IMR-90 (cell line): ENCODE data around the gene HSD17B8. TPM values are rescaled to one million over a fixed set of nuclear protein-coding genes. Genes with fewer than 3 reads are reported as not detected.

Source experiments
- ATAC-seq: fragments of 200-7000 bp; cut with Tn5 transposase; 2 replicates; pipeline ENCODE4 v1.9.1; 2020; ENCODE audit warnings: low read depth, mild to moderate bottlenecking, moderate library complexity
- Bru-seq: library from RNA; stranded (reverse); fragments of 400-500 nt; gene quantifications from one replicate; lab custom pipeline; 2021; lab: Mats Ljungman, UMichigan
- BruChase-seq, 2 experiments: library from RNA; stranded (reverse); fragments of 400-500 nt; gene quantifications; one replicate each; lab custom pipeline; 2021; lab: Mats Ljungman, UMichigan
- BruUV-seq: library from RNA; stranded (reverse); fragments of 400-500 nt; replicated peaks from 2 replicates; lab custom pipeline; 2021; lab: Mats Ljungman, UMichigan
- CTCF ChIA-PET: fragments of 300-600 bp; formaldehyde crosslinking; extraction: SDS; loops from one replicate; lab custom pipeline; 2021; ENCODE audit warnings: antibody characterized with exemption; lab: Yijun Ruan, JAX
- POLR2A ChIA-PET: fragments of 300-600 bp; sonication (Branson Sonifier 250); formaldehyde crosslinking; loops from one replicate; lab custom pipeline; 2022; ENCODE audit warnings: antibody characterized with exemption; ENCODE audit not compliant: unreplicated experiment; lab: Charles Lee
- DNase-seq: peaks from one replicate; pipeline ENCODE4 v3.0.0; 2013
- H2AFZ ChIP-seq: replicated peaks from 2 replicates; pipeline ENCODE3; 2013; ENCODE audit warnings: low read length, mild to moderate bottlenecking; ENCODE audit not compliant: poor library complexity
- H2AK5ac ChIP-seq: 2 replicates; pipeline ENCODE4 v1.6.1; 2013; ENCODE audit warnings: low read depth, low read length, inconsistent platforms
- H2AK9ac ChIP-seq: replicated peaks from 2 replicates; pipeline ENCODE3; 2013; ENCODE audit warnings: mild to moderate bottlenecking, low read depth, low read length, moderate library complexity; ENCODE audit not compliant: poor library complexity
- H2BK120ac ChIP-seq: 2 replicates; pipeline ENCODE4 v1.6.1; 2013; ENCODE audit warnings: low read depth, low read length, inconsistent platforms
- H2BK15ac ChIP-seq: 3 replicates; pipeline ENCODE4 v1.6.1; 2013; ENCODE audit warnings: low read depth, low read length, inconsistent platforms
- H2BK20ac ChIP-seq: 2 replicates; pipeline ENCODE4 v1.6.1; 2013; ENCODE audit warnings: low read depth, mild to moderate bottlenecking, inconsistent platforms, low read length, moderate library complexity
- H2BK5ac ChIP-seq: 2 replicates; pipeline ENCODE4 v1.6.1; 2013; ENCODE audit warnings: mild to moderate bottlenecking, low read depth, low read length, inconsistent platforms; ENCODE audit not compliant: poor library complexity, severe bottlenecking
- H3K14ac ChIP-seq: replicated peaks from 2 replicates; pipeline ENCODE4 v1.6.1; 2013; ENCODE audit warnings: low read depth, low read length, inconsistent platforms
- H3K18ac ChIP-seq: 2 replicates; pipeline ENCODE4 v1.6.1; 2013; ENCODE audit warnings: low read depth, low read length, control low read depth
- H3K23ac ChIP-seq: 2 replicates; pipeline ENCODE4 v1.6.1; 2013; ENCODE audit warnings: low read depth, low read length, inconsistent platforms
- H3K27ac ChIP-seq: 2 replicates; pipeline ENCODE4 v1.5.1; 2013; ENCODE audit warnings: mild to moderate bottlenecking, control low read depth, low read length; ENCODE audit not compliant: insufficient read depth
- H3K27me3 ChIP-seq: 2 replicates; pipeline ENCODE4 v1.6.1; 2013; ENCODE audit warnings: low read length; ENCODE audit not compliant: control insufficient read depth, insufficient read depth
- H3K36me3 ChIP-seq: 2 replicates; pipeline ENCODE4 v1.6.1; 2013; ENCODE audit warnings: low read length, mixed read lengths; ENCODE audit not compliant: control insufficient read depth, insufficient read depth
- H3K4ac ChIP-seq: 2 replicates; pipeline ENCODE4 v1.6.1; 2013; ENCODE audit warnings: low read depth, low read length, inconsistent platforms
- H3K4me1 ChIP-seq: 2 replicates; pipeline ENCODE4 v1.6.1; 2013; ENCODE audit warnings: low read length, mixed read lengths; ENCODE audit not compliant: control insufficient read depth, insufficient read depth
- H3K4me2 ChIP-seq: 2 replicates; pipeline ENCODE4 v1.6.1; 2013; ENCODE audit warnings: low read depth, mild to moderate bottlenecking, control low read depth, low read length, moderate library complexity
- H3K4me3 ChIP-seq: 2 replicates; pipeline ENCODE4 v1.5.1; 2013; ENCODE audit warnings: low read depth, mild to moderate bottlenecking, control low read depth, low read length, moderate library complexity; ENCODE audit not compliant: insufficient read depth
- H3K56ac ChIP-seq: 2 replicates; pipeline ENCODE4 v1.6.1; 2013; ENCODE audit warnings: low read length, inconsistent platforms; ENCODE audit not compliant: insufficient read depth; ENCODE audit errors: extremely low read depth
- H3K79me1 ChIP-seq, 2 experiments: 2 replicates each; pipeline ENCODE4 v1.6.1; 2013; ENCODE audit warnings: low read length in 2 of 2, inconsistent platforms in 1 of 2, low read depth in 1 of 2
- H3K9ac ChIP-seq: 2 replicates; pipeline ENCODE4 v1.6.1; 2013; ENCODE audit warnings: low read depth, low read length, control low read depth
- H3K9me1 ChIP-seq: 2 replicates; pipeline ENCODE4 v1.6.1; 2013; ENCODE audit warnings: low read length, inconsistent platforms; ENCODE audit not compliant: insufficient read depth
- H3K9me3 ChIP-seq: 2 replicates; pipeline ENCODE4 v1.6.1; 2013; ENCODE audit warnings: low read length; ENCODE audit not compliant: control insufficient read depth, insufficient read depth
- H4K20me1 ChIP-seq: 2 replicates; pipeline ENCODE4 v1.6.1; 2013; ENCODE audit warnings: low read length, inconsistent platforms; ENCODE audit not compliant: insufficient read depth
- H4K5ac ChIP-seq: 2 replicates; pipeline ENCODE4 v1.6.1; 2013; ENCODE audit warnings: mild to moderate bottlenecking, low read depth, low read length, control low read depth
- H4K8ac ChIP-seq, 2 experiments: 2 replicates each; pipeline ENCODE4 v1.6.1; 2013; ENCODE audit warnings: low read depth in 2 of 2, low read length in 2 of 2, control low read depth in 1 of 2, inconsistent platforms in 1 of 2
- H4K91ac ChIP-seq: 2 replicates; pipeline ENCODE4 v1.6.1; 2013; ENCODE audit warnings: low read depth, low read length, inconsistent platforms; ENCODE audit not compliant: insufficient read depth
- MXI1 ChIP-seq: IDR thresholded peaks from 2 replicates; pipeline ENCODE4 v1.6.1; 2012; ENCODE audit warnings: low read depth, mild to moderate bottlenecking, low read length, moderate library complexity, borderline replicate concordance
- NFE2L2 ChIP-seq: fragments of 150-350 bp; IDR thresholded peaks from 2 replicates; pipeline ENCODE4 v1.6.1; 2016; ENCODE audit warnings: low read depth, mild to moderate bottlenecking, low read length
- POLR2A ChIP-seq: IDR thresholded peaks from 2 replicates; pipeline ENCODE4 v1.6.1; 2012; ENCODE audit warnings: mild to moderate bottlenecking, low read depth, low read length
- WGBS, 2 experiments: methylation state at CpG; one replicate each; pipeline versions ENCODE4 v1.1.5 to v1.1.7; 2013; ENCODE audit warnings: missing lambda C conversion rate in 2 of 2; ENCODE audit not compliant: insufficient read length in 1 of 2; ENCODE audit errors: extremely low coverage in 2 of 2; 5-methylcytosine and 5-hydroxymethylcytosine counted together
- dilution Hi-C: fragments of 300-500 bp; cut with HindIII; formaldehyde crosslinking; loops from one replicate; pipeline ENCODE4 v1.14.3; 2018; ENCODE audit warnings: low sequenced_read_pairs; ENCODE audit not compliant: unreplicated experiment
- in situ Hi-C: fragments of 300-500 bp; cut with MboI; formaldehyde crosslinking; loops from 3 replicates; pipeline ENCODE4 v1.14.3; 2019; ENCODE audit warnings: low sequenced_read_pairs, inconsistent platforms, mixed read lengths
- intact Hi-C: fragments of 100-400 bp; cut with micrococcal nuclease; formaldehyde crosslinking; loops from 2 replicates; pipeline ENCODE4 v1.10.0; 2022
- long read RNA-seq: library from polyadenylated mRNA; unstranded; transcript quantifications from one replicate; pipeline ENCODE4 v2.0.0, GENCODE V29; 2021; ENCODE audit not compliant: unreplicated experiment
- polyA plus RNA-seq, 3 experiments: library from polyadenylated mRNA; depleted of rRNA; stranded (reverse); fragments of >200 nt; gene quantifications; 2 replicates each; pipeline ENCODE4 v1.2.3, GENCODE V29; 2012; ENCODE audit warnings: low replicate concordance in 1 of 3
- total RNA-seq: library from RNA; depleted of rRNA; stranded (reverse); fragments of >200 nt; gene quantifications from 2 replicates; pipeline ENCODE4 v1.2.3, GENCODE V29; 2012; rRNA removed

Gene HSD17B8
- 1.6 and 1.9 TPM in 2 replicates for total RNA-seq
- 3.4 and 4.3 TPM in 2 replicates for polyA plus RNA-seq (2012; rRNA removed)
- 2.8 and 6.2 TPM in 2 replicates for polyA plus RNA-seq (2012; cell fraction: cytosol; rRNA removed)
- 6.7 and 11.7 TPM in 2 replicates for polyA plus RNA-seq (2012; cell fraction: nucleus; rRNA removed; ENCODE audit: low replicate concordance)
- percentile 27 among the genes with signal in this experiment for Bru-seq, nascent RNA
- percentile 9 among the genes with signal in this experiment for BruChase-seq, experiment 1, labeled RNA remaining after a 6-hour chase
- percentile 11 among the genes with signal in this experiment for BruChase-seq, experiment 2, labeled RNA remaining after a 2-hour chase
- long read RNA-seq, partial matches to known transcripts, result 1 of 3 reads
- long read RNA-seq, other reads (novel, unspliced or antisense), result 0 of 3 reads

GRCh38 chr6:33204415-33205190 is at the start of gene HSD17B8:
HSD17B8 (plus strand) TSS chr6:33204655; CDS start chr6:33204669, 14 bp downstream.
- Histone ChIP-seq H3K4ac (peak within 1 kb of the TSS; percentile 73), H2BK15ac (no peak within 1 kb of the TSS), H3K79me1 (peaks cover 16 to 85% of the 10 kb centered on the region in 2 experiments; a peak in 3 of 4 replicates), H3K18ac (no peak within 1 kb of the TSS), H3K27me3 (no peaks in the 10 kb centered on the region), H3K36me3 (peaks cover 28% of the 10 kb centered on the region), H2AK9ac (peak within 1 kb of the TSS; percentile 92), H4K91ac (peak within 1 kb of the TSS; percentile 31; the same call in 1 of the 2 replicates), H4K20me1 (peaks cover 29% of the 10 kb centered on the region; the same call in 1 of the 2 replicates), H3K56ac (no peak within 1 kb of the TSS), H3K4me1 (peaks cover 34% of the 10 kb centered on the region), H3K4me2 (peak within 1 kb of the TSS; percentile 83), H2BK5ac (peak within 1 kb of the TSS; percentile 53), H4K8ac (peak within 1 kb of the TSS in 1 of 2 experiments; percentile 61; a peak in 2 of 4 replicates), H2AFZ (peak within 1 kb of the TSS; percentile 82), H4K5ac (no peak within 1 kb of the TSS; the same call in 1 of the 2 replicates), H3K14ac (peak within 1 kb of the TSS; percentile 55; the same call in 1 of the 2 replicates), H3K9me3 (no peaks in the 10 kb centered on the region), H2BK120ac (peak within 1 kb of the TSS; percentile 4; the same call in 1 of the 2 replicates), H2AK5ac (peak within 1 kb of the TSS; percentile 89), H3K9me1 (peaks cover 39% of the 10 kb centered on the region), H2BK20ac (no peak within 1 kb of the TSS), H3K4me3 (peak within 1 kb of the TSS; percentile 60), H3K23ac (peak within 1 kb of the TSS; percentile 34; the same call in 1 of the 2 replicates), H3K27ac (peak within 1 kb of the TSS; percentile 49), H3K9ac (peak within 1 kb of the TSS; percentile 29)
- WGBS, 2 experiments, result 2% methylated on average over 15 of the region's 48 CpGs; no CpG with 5 or more reads in 1 of the 2 experiments
- TF ChIP-seq POLR2A (peak; percentile 60; the same call in 1 of the 2 replicates), NFE2L2 (no peak), MXI1 (0 out of 2 replicates have a peak, but pooled peaks have one; percentile 16)
- dilution Hi-C loops, result no loop called here
- intact Hi-C loops, result no loop called here
- DNase-seq (peak; percentile 86), ATAC-seq (peak; percentile 58)
- ChIA-PET POLR2A (interaction anchor here (0.6 kb wide), 2 partner anchors 169 to 213 kb away, joined by 6 to 9 read pairs; partner anchors contain the start of gene CUTA), CTCF (interaction anchor here (0.6 kb wide), 1 partner anchor 76 kb away, joined by 5 read pairs; no protein-coding TSS in a partner anchor)
- in situ Hi-C loops, result no loop called here
- no TSS peak for BruUV-seq
